Activated CD4-positive, alpha-beta T cell treated with anti-CD3 and anti-CD28 coated beads, Interleukin-10, Interleukin-2, amounts not matched to agents 100 ng/mL and 50 ng/mL, durations not matched to agents 16 hours and 8 hours (primary cell): Measurements from ENCODE around the gene COX6B2.
A peak's percentile ranks its signal among the peaks of the same experiment; 100 is the strongest.

Experiments used
- DNase-seq: peaks from one replicate; pipeline ENCODE4 v3.0.0-alpha.2; 2020

Gene COX6B2

GRCh38 chr19:55310498-55310897 is 44.0 kb downstream of the COX6B2 start:
- no peak for DNase-seq

GRCh38 chr19:55309448-55309847 is 45.1 kb downstream of the COX6B2 start:
- DNase-seq = no peak

- no peak for DNase-seq
These were observed 46.2 kb downstream of the COX6B2 start for GRCh38 chr19:55308281-55308680.

- DNase-seq = no peak
These were observed 47.8 kb downstream of the COX6B2 start for GRCh38 chr19:55306712-55307111.

- DNase-seq = no peak
These were observed 48.4 kb downstream of the COX6B2 start for GRCh38 chr19:55305983-55306562.

GRCh38 chr19:55305491-55305890 is 49.0 kb downstream of the COX6B2 start:
- DNase-seq = peak; percentile 69

GRCh38 chr19:55304980-55305379 is 49.5 kb downstream of the COX6B2 start:
- DNase-seq = no peak

- DNase-seq = peak; percentile 51
These were observed 50.1 kb downstream of the COX6B2 start for GRCh38 chr19:55304279-55304978.

GRCh38 chr19:55303477-55303876 is 51.0 kb downstream of the COX6B2 start:
- DNase-seq = no peak

- DNase-seq = no peak
These were observed 52.2 kb downstream of the COX6B2 start for GRCh38 chr19:55302318-55302703.

- peak; percentile 95 for DNase-seq
These were observed 52.8 kb downstream of the COX6B2 start for GRCh38 chr19:55301459-55302317.

- no peak for DNase-seq
These were observed 53.5 kb downstream of the COX6B2 start for GRCh38 chr19:55300886-55301458.

GRCh38 chr19:55299991-55300390 is 54.5 kb downstream of the COX6B2 start:
- no peak for DNase-seq
